ENCODE results near the gene CCDC169.

CCDC169 gene

GRCh38 chr13:36183901-36184300 lies 113.7 kb downstream of the CCDC169 start:
- no peak overlapping the region for H3K9ac ChIP-seq (ENCODE audit: insufficient read length, low read depth)
- no peaks in the 10 kb centered on the region for H3K27me3 ChIP-seq (ENCODE audit: insufficient read depth, insufficient read length)
- no peak for TF ChIP-seq SUZ12 (IDR thresholded peaks at IDR 0.05; ENCODE audit: extremely low read depth, insufficient read depth, insufficient read length)
- no peak for TF ChIP-seq YY1 (IDR thresholded peaks at IDR 0.05; ENCODE audit: insufficient read depth, insufficient read length)
- TF ChIP-seq ZNF274 (IDR thresholded peaks at IDR 0.05; ENCODE audit: low read depth, low read length) = no peak
- H3K36me3 ChIP-seq (ENCODE audit: insufficient read depth, insufficient read length, low read length) = no peaks in the 10 kb centered on the region
- H3K9me3 ChIP-seq (ENCODE audit: insufficient read depth, low read length) = no peaks in the 10 kb centered on the region
- H3K4me3 ChIP-seq (ENCODE audit: insufficient read length, low read depth) = no peak overlapping the region
- H3K4me1 ChIP-seq (ENCODE audit: insufficient read depth, insufficient read length) = no peaks in the 10 kb centered on the region
- no peak for DNase-seq (ENCODE audit: low read depth, low spot score)
